Activated effector memory CD4-positive, alpha-beta T cell treated with anti-CD3 and anti-CD28 coated beads, Interleukin-2, amount 50 U/mL, for 16 hours (primary cell): ENCODE measurements around the gene MYRFL.
A peak's percentile ranks its signal among the peaks of the same experiment; 100 is the strongest.
"Not testable (repeated sequence)": the region's sequence is repeated elsewhere in the genome, so short reads cannot be mapped to it uniquely, and the experiment has no call there.

Source experiments
- DNase-seq: peaks from one replicate; pipeline ENCODE4 v3.0.0-alpha.2; 2020

Gene MYRFL

GRCh38 chr12:69844416-69844815, 19.4 kb downstream of the MYRFL start:
- no peak for DNase-seq

- DNase-seq, result no peak
These were observed 19.8 kb downstream of the MYRFL start for GRCh38 chr12:69844836-69845235.

- no peak for DNase-seq
These were observed 21.9 kb downstream of the MYRFL start for GRCh38 chr12:69846976-69847375.

- no peak for DNase-seq
These were observed 26.9 kb downstream of the MYRFL start for GRCh38 chr12:69851976-69852375.

- not testable (repeated sequence) for DNase-seq
These were observed 28.3 kb downstream of the MYRFL start for GRCh38 chr12:69853176-69853961.

GRCh38 chr12:69866698-69867097, 41.7 kb downstream of the MYRFL start:
- no peak for DNase-seq

- no peak for DNase-seq
These were observed 43.7 kb downstream of the MYRFL start for GRCh38 chr12:69868695-69869094.

GRCh38 chr12:69872804-69873203, 47.8 kb downstream of the MYRFL start:
- no peak for DNase-seq

- DNase-seq, result no peak
These were observed 48.4 kb downstream of the MYRFL start for GRCh38 chr12:69873429-69873828.

- DNase-seq, result no peak
These were observed 49.6 kb downstream of the MYRFL start for GRCh38 chr12:69874606-69875005.

GRCh38 chr12:69875416-69875935, 50.4 kb downstream of the MYRFL start:
- no peak for DNase-seq

GRCh38 chr12:69879007-69879960, 54.3 kb downstream of the MYRFL start:
- DNase-seq, result peak; percentile 81

- no peak for DNase-seq
These were observed 55.5 kb downstream of the MYRFL start for GRCh38 chr12:69880571-69880970.

GRCh38 chr12:69881771-69882170, 56.7 kb downstream of the MYRFL start:
- DNase-seq, result no peak

- no peak for DNase-seq
These were observed 59.4 kb downstream of the MYRFL start for GRCh38 chr12:69884386-69884785.

GRCh38 chr12:69885658-69886057, 60.6 kb downstream of the MYRFL start:
- no peak for DNase-seq

- DNase-seq, result no peak
These were observed 61.1 kb downstream of the MYRFL start for GRCh38 chr12:69886109-69886508.

- no peak for DNase-seq
These were observed 61.7 kb downstream of the MYRFL start for GRCh38 chr12:69886715-69887114.

- no peak for DNase-seq
These were observed 63.9 kb downstream of the MYRFL start for GRCh38 chr12:69888901-69889300.

- no peak for DNase-seq
These were observed 69.9 kb downstream of the MYRFL start for GRCh38 chr12:69894800-69895383.

- no peak for DNase-seq
These were observed 71.8 kb downstream of the MYRFL start for GRCh38 chr12:69896653-69897381.

GRCh38 chr12:69897744-69898143, 72.7 kb downstream of the MYRFL start:
- DNase-seq, result no peak

- no peak for DNase-seq
These were observed 73.2 kb downstream of the MYRFL start for GRCh38 chr12:69898236-69898635.
